ENCODE results near the gene NTSR1.
A peak's percentile ranks its signal among the peaks of the same experiment; 100 is the strongest.

The NTSR1 gene

GRCh38 chr20:62726716-62727583 lies 18.3 kb downstream of the NTSR1 start:
- DNase-seq: no peak

GRCh38 chr20:62727584-62728027 lies 19.0 kb downstream of the NTSR1 start:
- DNase-seq: no peak

GRCh38 chr20:62728028-62728780 lies 19.6 kb downstream of the NTSR1 start:
- DNase-seq: no peak

- DNase-seq: no peak
Observed at GRCh38 chr20:62728781-62729300, 20.2 kb downstream of the NTSR1 start.

- DNase-seq: no peak
Observed at GRCh38 chr20:62730481-62730880, 21.8 kb downstream of the NTSR1 start.

- DNase-seq: no peak
Observed at GRCh38 chr20:62732031-62732760, 23.6 kb downstream of the NTSR1 start.

GRCh38 chr20:62732842-62733525 lies 24.3 kb downstream of the NTSR1 start:
- DNase-seq: no peak

- DNase-seq: no peak
Observed at GRCh38 chr20:62733526-62733842, 24.8 kb downstream of the NTSR1 start.

GRCh38 chr20:62733891-62734290 lies 25.3 kb downstream of the NTSR1 start:
- no peak for DNase-seq

GRCh38 chr20:62734326-62734725 lies 25.7 kb downstream of the NTSR1 start:
- DNase-seq: no peak

GRCh38 chr20:62734881-62735280 lies 26.2 kb downstream of the NTSR1 start:
- DNase-seq: no peak

- no peak for DNase-seq
Observed at GRCh38 chr20:62735331-62735821, 26.7 kb downstream of the NTSR1 start.

- no peak for DNase-seq
Observed at GRCh38 chr20:62736026-62736406, 27.4 kb downstream of the NTSR1 start.

- no peak for DNase-seq
Observed at GRCh38 chr20:62736407-62737071, 27.9 kb downstream of the NTSR1 start.

- DNase-seq: no peak
Observed at GRCh38 chr20:62737271-62737811, 28.7 kb downstream of the NTSR1 start.

- DNase-seq: no peak
Observed at GRCh38 chr20:62738025-62738881, 29.6 kb downstream of the NTSR1 start.

GRCh38 chr20:62739067-62739466 lies 30.4 kb downstream of the NTSR1 start:
- no peak for DNase-seq

GRCh38 chr20:62739581-62740285 lies 31.1 kb downstream of the NTSR1 start:
- DNase-seq: no peak

GRCh38 chr20:62740286-62741141 lies 31.9 kb downstream of the NTSR1 start:
- peak; percentile 76 for DNase-seq
